Epithelial cell of proximal tubule (primary cell): ENCODE measurements around the gene KRT31. TPM values are rescaled to one million over a fixed set of nuclear protein-coding genes. Genes with fewer than 3 reads are reported as not detected.
"Not testable (repeated sequence)": the region's sequence is repeated elsewhere in the genome, so short reads cannot be mapped to it uniquely, and the experiment has no call there.

Experiments used
- DNase-seq: peaks from one replicate; pipeline ENCODE4 v3.0.0-alpha.2; 2011; ENCODE audit warnings: low read depth
- H3K4me3 ChIP-seq: 2 replicates; pipeline ENCODE4 v1.5.1; 2011; ENCODE audit warnings: low read depth, mild to moderate bottlenecking, low read length
- CTCF ChIP-seq: conservative IDR thresholded peaks from 2 replicates; pipeline ENCODE4 v1.5.1; 2012; ENCODE audit warnings: low read depth, mild to moderate bottlenecking, low read length
- total RNA-seq: library from RNA; depleted of rRNA; stranded (reverse); fragments of >200 nt; gene quantifications from 2 replicates; pipeline ENCODE4 v1.2.3, GENCODE V29; 2015

KRT31 gene
- total RNA-seq, 1 donor from 2014 or later, result not detected

- DNase-seq, result no peak
- TF ChIP-seq CTCF, result no peak
- H3K4me3 ChIP-seq, result no peak overlapping the region
Observed at GRCh38 chr17:41396340-41396739, 1.1 kb downstream of the KRT31 start.

- H3K4me3 ChIP-seq, result no peak overlapping the region
- no peak for DNase-seq
- no peak for TF ChIP-seq CTCF
Observed at GRCh38 chr17:41395611-41396010, 1.8 kb downstream of the KRT31 start.

GRCh38 chr17:41395044-41395443 lies 2.4 kb downstream of the KRT31 start:
- H3K4me3 ChIP-seq, DNase-seq: not testable (repeated sequence)

GRCh38 chr17:41394254-41394996 lies 3.0 kb downstream of the KRT31 start:
- H3K4me3 ChIP-seq, result no peak overlapping the region
- no peak for TF ChIP-seq CTCF
- DNase-seq, result no peak

GRCh38 chr17:41393826-41394225 lies 3.6 kb downstream of the KRT31 start:
- no peak overlapping the region for H3K4me3 ChIP-seq
- no peak for TF ChIP-seq CTCF
- DNase-seq, result no peak

- TF ChIP-seq CTCF, result no peak
- no peak overlapping the region for H3K4me3 ChIP-seq
- no peak for DNase-seq
Observed at GRCh38 chr17:41393294-41393693, 4.1 kb downstream of the KRT31 start.

GRCh38 chr17:41392278-41392677 lies 5.1 kb downstream of the KRT31 start:
- DNase-seq, result no peak
- H3K4me3 ChIP-seq, result no peak overlapping the region
- TF ChIP-seq CTCF, result no peak

GRCh38 chr17:41391535-41391934 lies 5.9 kb downstream of the KRT31 start:
- no peak for TF ChIP-seq CTCF
- H3K4me3 ChIP-seq, result no peak overlapping the region
- DNase-seq, result no peak
